HL-60 (cell line): ENCODE measurements around the gene ARF4.

Experiments
- GABPA ChIP-seq: IDR thresholded peaks from 2 replicates; pipeline ENCODE4 v1.6.1; 2012; ENCODE audit warnings: low read depth
- TF ChIP-seq, protein P1 (sequence below): IDR thresholded peaks from one replicate; pipeline ENCODE4 v1.5.1; 2011; ENCODE audit warnings: low read length, control low read depth, inconsistent platforms; ENCODE audit not compliant: insufficient read depth

DNA sequence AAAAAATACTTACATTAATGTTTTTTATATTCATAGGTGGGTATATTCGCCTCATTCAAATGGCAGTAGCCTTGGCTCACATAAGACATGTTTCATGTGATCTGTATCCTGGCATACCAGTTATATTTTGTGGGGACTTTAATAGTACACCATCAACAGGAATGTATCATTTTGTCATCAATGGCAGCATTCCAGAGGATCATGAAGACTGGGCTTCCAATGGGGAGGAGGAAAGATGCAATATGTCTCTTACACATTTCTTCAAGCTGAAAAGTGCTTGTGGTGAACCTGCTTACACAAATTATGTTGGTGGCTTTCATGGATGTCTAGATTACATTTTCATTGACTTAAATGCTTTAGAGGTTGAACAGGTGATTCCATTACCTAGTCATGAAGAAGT lies 37.6 kb downstream of the ARF4 start:
- TF ChIP-seq, protein P1, sequence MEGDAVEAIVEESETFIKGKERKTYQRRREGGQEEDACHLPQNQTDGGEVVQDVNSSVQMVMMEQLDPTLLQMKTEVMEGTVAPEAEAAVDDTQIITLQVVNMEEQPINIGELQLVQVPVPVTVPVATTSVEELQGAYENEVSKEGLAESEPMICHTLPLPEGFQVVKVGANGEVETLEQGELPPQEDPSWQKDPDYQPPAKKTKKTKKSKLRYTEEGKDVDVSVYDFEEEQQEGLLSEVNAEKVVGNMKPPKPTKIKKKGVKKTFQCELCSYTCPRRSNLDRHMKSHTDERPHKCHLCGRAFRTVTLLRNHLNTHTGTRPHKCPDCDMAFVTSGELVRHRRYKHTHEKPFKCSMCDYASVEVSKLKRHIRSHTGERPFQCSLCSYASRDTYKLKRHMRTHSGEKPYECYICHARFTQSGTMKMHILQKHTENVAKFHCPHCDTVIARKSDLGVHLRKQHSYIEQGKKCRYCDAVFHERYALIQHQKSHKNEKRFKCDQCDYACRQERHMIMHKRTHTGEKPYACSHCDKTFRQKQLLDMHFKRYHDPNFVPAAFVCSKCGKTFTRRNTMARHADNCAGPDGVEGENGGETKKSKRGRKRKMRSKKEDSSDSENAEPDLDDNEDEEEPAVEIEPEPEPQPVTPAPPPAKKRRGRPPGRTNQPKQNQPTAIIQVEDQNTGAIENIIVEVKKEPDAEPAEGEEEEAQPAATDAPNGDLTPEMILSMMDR = no peak
- TF ChIP-seq GABPA = no peak
